ENCODE results near the gene DDX39A. TPM values are rescaled to one million over a fixed set of nuclear protein-coding genes. Genes with fewer than 3 reads are reported as not detected.

The DDX39A gene
- total and polyA plus RNA-seq, 2 of the 8 experiments (the other 6 are each of a cell fraction or from before 2014, with no cell fraction given): 139 TPM

DNA sequence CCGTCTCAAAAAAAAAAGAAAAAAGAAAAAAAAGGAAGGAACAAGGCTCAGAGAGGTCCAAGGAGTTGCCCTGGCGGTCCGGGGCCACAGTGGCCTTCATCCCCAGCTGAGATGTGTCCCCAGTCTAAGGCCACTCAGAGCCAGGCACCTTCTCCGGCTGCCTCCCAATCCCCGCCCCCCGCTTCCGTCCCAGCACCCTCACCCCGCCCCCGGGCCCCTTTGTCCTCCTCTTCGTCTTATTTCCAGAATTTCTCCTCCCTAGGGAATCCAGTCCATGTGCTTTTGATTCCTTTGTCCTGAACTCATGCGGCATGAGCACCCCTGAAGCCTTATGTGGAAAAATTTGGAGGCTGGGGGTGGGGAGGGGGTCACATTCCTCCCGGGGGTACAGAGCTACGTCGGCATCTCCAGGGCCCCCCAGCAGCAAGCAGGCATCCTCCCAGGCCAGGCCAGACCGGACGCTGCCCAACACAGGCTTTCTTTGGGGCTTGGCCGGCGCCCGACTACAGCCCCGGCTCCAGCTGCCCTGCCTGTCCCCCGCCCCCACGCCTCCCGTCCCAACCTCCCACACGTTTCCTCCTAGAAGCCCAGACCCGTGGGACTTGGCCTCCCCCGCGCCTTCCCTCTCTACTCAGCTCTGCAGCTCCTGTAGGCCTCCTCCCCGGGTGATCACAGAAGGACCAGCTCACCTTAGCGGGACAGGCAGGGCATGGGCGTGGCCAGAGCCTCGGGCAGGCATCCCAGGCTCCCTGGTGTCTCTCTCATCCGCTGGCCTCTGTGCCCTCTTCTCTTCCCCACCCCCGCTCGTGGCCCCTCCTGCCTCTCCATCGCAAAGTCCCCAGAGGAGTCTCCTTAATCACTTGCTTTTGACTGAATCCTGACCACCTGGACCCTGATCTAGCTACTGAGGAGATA is 55.7 kb downstream of the DDX39A start (continued):
- TF ChIP-seq, protein P1, sequence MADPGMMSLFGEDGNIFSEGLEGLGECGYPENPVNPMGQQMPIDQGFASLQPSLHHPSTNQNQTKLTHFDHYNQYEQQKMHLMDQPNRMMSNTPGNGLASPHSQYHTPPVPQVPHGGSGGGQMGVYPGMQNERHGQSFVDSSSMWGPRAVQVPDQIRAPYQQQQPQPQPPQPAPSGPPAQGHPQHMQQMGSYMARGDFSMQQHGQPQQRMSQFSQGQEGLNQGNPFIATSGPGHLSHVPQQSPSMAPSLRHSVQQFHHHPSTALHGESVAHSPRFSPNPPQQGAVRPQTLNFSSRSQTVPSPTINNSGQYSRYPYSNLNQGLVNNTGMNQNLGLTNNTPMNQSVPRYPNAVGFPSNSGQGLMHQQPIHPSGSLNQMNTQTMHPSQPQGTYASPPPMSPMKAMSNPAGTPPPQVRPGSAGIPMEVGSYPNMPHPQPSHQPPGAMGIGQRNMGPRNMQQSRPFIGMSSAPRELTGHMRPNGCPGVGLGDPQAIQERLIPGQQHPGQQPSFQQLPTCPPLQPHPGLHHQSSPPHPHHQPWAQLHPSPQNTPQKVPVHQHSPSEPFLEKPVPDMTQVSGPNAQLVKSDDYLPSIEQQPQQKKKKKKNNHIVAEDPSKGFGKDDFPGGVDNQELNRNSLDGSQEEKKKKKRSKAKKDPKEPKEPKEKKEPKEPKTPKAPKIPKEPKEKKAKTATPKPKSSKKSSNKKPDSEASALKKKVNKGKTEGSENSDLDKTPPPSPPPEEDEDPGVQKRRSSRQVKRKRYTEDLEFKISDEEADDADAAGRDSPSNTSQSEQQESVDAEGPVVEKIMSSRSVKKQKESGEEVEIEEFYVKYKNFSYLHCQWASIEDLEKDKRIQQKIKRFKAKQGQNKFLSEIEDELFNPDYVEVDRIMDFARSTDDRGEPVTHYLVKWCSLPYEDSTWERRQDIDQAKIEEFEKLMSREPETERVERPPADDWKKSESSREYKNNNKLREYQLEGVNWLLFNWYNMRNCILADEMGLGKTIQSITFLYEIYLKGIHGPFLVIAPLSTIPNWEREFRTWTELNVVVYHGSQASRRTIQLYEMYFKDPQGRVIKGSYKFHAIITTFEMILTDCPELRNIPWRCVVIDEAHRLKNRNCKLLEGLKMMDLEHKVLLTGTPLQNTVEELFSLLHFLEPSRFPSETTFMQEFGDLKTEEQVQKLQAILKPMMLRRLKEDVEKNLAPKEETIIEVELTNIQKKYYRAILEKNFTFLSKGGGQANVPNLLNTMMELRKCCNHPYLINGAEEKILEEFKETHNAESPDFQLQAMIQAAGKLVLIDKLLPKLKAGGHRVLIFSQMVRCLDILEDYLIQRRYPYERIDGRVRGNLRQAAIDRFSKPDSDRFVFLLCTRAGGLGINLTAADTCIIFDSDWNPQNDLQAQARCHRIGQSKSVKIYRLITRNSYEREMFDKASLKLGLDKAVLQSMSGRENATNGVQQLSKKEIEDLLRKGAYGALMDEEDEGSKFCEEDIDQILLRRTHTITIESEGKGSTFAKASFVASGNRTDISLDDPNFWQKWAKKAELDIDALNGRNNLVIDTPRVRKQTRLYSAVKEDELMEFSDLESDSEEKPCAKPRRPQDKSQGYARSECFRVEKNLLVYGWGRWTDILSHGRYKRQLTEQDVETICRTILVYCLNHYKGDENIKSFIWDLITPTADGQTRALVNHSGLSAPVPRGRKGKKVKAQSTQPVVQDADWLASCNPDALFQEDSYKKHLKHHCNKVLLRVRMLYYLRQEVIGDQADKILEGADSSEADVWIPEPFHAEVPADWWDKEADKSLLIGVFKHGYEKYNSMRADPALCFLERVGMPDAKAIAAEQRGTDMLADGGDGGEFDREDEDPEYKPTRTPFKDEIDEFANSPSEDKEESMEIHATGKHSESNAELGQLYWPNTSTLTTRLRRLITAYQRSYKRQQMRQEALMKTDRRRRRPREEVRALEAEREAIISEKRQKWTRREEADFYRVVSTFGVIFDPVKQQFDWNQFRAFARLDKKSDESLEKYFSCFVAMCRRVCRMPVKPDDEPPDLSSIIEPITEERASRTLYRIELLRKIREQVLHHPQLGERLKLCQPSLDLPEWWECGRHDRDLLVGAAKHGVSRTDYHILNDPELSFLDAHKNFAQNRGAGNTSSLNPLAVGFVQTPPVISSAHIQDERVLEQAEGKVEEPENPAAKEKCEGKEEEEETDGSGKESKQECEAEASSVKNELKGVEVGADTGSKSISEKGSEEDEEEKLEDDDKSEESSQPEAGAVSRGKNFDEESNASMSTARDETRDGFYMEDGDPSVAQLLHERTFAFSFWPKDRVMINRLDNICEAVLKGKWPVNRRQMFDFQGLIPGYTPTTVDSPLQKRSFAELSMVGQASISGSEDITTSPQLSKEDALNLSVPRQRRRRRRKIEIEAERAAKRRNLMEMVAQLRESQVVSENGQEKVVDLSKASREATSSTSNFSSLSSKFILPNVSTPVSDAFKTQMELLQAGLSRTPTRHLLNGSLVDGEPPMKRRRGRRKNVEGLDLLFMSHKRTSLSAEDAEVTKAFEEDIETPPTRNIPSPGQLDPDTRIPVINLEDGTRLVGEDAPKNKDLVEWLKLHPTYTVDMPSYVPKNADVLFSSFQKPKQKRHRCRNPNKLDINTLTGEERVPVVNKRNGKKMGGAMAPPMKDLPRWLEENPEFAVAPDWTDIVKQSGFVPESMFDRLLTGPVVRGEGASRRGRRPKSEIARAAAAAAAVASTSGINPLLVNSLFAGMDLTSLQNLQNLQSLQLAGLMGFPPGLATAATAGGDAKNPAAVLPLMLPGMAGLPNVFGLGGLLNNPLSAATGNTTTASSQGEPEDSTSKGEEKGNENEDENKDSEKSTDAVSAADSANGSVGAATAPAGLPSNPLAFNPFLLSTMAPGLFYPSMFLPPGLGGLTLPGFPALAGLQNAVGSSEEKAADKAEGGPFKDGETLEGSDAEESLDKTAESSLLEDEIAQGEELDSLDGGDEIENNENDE (IDR thresholded peaks at IDR 0.05; ENCODE audit: insufficient replicate concordance, low read length): no peak
- TF ChIP-seq KDM5A (IDR thresholded peaks at IDR 0.05; ENCODE audit: low read length) (no peak), SIRT6 (IDR thresholded peaks at IDR 0.05; ENCODE audit: low read length) (no peak)

All from H1 (cell line).